ACC112 (cell line): ENCODE measurements around the gene SLC25A21.
"Not testable (repeated sequence)": the region's sequence is repeated elsewhere in the genome, so short reads cannot be mapped to it uniquely, and the experiment has no call there.

Experiments used
- H2AFZ ChIP-seq: fragments of 200-600 bp; sonication (generic); one replicate; pipeline ENCODE4 v1.6.0; 2017; ENCODE audit warnings: antibody characterized with exemption, low read length; ENCODE audit not compliant: unreplicated experiment
- H3K27ac ChIP-seq: fragments of 200-600 bp; sonication (generic); 2 replicates; pipeline ENCODE4 v1.5.1; 2014; ENCODE audit warnings: low read depth, mild to moderate bottlenecking, antibody characterized with exemption, low read length, moderate library complexity
- H3K27me3 ChIP-seq: fragments of 200-600 bp; sonication (generic); 2 replicates; pipeline ENCODE4 v1.6.1; 2014; ENCODE audit warnings: mild to moderate bottlenecking, antibody characterized with exemption, low read length, moderate library complexity, mixed read lengths; ENCODE audit not compliant: insufficient read depth
- H3K36me3 ChIP-seq: fragments of 200-600 bp; sonication (generic); 2 replicates; pipeline ENCODE4 v1.6.1; 2016; ENCODE audit warnings: mild to moderate bottlenecking, antibody characterized with exemption, low read length, moderate library complexity, mixed read lengths; ENCODE audit not compliant: insufficient read depth
- H3K4me1 ChIP-seq: fragments of 200-600 bp; sonication (generic); one replicate; pipeline ENCODE4 v1.6.1; 2016; ENCODE audit warnings: low read length, mixed read lengths; ENCODE audit not compliant: insufficient read depth, unreplicated experiment, control insufficient read depth
- H3K4me3 ChIP-seq: fragments of 200-600 bp; sonication (generic); 2 replicates; pipeline ENCODE4 v1.5.1; 2014; ENCODE audit warnings: mild to moderate bottlenecking, low read depth, low read length
- H3K79me2 ChIP-seq: fragments of 200-600 bp; sonication (generic); one replicate; pipeline ENCODE4 v1.6.0; 2016; ENCODE audit warnings: low read length; ENCODE audit not compliant: control insufficient read depth, unreplicated experiment, insufficient read depth

Gene SLC25A21

DNA sequence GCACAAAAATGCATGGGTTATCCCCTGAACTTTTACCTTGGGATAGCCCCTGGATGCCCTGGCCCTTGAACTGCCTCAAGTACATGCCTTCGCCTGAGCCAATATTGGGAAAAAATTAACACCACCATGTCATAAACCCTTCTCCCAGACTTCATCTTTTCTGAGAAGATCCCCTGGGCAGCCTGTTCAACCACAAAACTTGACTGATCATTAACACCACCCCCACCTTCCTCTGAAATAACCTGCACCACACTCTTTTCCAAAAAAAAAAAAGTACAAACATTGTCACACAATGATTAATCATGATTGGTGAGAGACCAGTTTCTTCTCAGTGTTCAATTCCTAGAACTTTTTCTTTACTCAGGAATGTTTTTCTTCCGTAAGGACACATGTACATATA, 292.8 kb downstream of the SLC25A21 start:
- H3K27ac ChIP-seq: no peak overlapping the region
- no peaks in the 10 kb centered on the region for H3K27me3 ChIP-seq
- H3K36me3 ChIP-seq: no peaks in the 10 kb centered on the region
- no peaks in the 10 kb centered on the region for H3K79me2 ChIP-seq
- H3K4me3 ChIP-seq: no peak overlapping the region
- H3K4me1 ChIP-seq: no peaks in the 10 kb centered on the region
- no peak overlapping the region for H2AFZ ChIP-seq

DNA sequence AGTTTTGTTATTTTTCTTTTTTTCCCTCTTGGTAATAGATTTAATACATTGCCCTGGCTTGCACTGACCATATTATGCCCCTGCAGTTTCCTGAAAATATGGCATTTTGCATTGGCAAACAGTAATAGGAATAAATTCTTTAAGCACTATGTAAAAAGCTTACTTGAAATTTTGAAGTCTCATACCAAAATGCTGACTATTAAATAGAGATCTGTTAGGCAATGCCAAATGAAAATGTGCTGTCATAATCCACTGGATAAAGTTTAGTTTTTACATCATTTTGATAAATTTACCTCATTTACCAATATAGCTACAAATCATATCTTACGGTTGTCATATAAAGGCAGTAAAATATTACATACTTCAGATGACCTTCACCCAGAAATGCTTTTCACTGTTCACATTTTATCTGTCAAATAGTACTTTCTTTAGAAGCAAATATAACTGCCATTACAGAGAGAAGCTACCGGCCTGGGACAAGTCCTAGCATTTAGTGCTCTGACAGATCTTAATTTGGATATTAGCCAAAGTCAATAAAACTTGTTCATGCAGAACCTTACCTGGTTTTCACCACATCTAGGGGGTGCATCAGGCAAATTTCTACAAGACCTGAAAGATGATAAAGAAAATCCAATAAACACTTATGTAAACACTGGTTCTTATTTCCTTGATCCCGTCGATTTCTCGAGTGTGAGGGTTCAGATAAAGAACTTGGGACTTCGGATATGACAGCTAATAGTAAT, 297.8 kb downstream of the SLC25A21 start:
- no peak overlapping the region for H3K4me3 ChIP-seq
- H3K27ac ChIP-seq: no peak overlapping the region
- H3K79me2 ChIP-seq: no peaks in the 10 kb centered on the region

DNA sequence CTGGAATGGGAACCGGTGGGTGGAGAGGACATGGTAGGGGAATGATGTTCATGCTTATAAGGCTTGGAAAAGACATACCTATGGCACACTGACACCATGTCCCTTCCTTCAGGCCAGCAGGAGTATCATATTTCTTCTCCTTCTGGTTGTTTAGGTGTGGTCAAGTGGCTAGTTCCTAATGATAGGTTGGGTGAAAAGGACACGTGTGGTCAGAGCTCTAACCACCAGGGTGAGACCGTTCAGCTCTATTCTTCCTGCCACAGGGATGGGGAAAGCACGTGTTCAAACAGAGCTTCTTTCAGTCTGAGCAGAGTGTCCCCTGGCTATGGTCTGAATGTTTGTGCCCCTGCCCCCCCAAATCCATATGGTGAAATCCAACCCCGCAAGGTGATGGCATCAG, 301.6 kb downstream of the SLC25A21 start:
- no peak overlapping the region for H3K27ac ChIP-seq
- no peak overlapping the region for H2AFZ ChIP-seq
- H3K4me1 ChIP-seq: no peaks in the 10 kb centered on the region
- H3K36me3 ChIP-seq: no peaks in the 10 kb centered on the region
- no peak overlapping the region for H3K4me3 ChIP-seq
- no peaks in the 10 kb centered on the region for H3K27me3 ChIP-seq
- no peaks in the 10 kb centered on the region for H3K79me2 ChIP-seq

More for the DNA sequence above, 297.8 kb downstream of the SLC25A21 start:
- Histone ChIP-seq H3K4me1 (no peaks in the 10 kb centered on the region), H3K36me3 (no peaks in the 10 kb centered on the region), H3K27me3 (no peaks in the 10 kb centered on the region), H2AFZ (no peak overlapping the region)

DNA sequence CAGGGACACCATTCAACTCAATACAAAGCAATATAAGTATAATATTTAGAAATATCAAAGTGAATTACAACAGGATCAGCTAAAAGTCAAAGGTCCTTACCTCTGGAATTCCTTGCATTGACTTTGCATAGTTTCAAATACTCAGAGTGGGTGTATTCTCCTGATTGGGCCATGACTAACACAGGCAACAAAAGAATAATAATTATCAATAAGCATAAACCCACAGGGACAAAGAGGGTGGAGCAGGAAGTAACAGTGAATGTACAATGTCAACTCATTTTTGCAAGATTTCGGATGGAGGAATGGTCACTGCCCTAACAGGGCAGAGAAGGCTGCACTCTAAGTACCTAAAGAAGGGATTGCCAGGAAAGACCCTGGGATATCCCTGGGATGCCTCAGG, 303.3 kb downstream of the SLC25A21 start:
- Histone ChIP-seq H2AFZ (no peak overlapping the region), H3K27me3 (no peaks in the 10 kb centered on the region)

DNA sequence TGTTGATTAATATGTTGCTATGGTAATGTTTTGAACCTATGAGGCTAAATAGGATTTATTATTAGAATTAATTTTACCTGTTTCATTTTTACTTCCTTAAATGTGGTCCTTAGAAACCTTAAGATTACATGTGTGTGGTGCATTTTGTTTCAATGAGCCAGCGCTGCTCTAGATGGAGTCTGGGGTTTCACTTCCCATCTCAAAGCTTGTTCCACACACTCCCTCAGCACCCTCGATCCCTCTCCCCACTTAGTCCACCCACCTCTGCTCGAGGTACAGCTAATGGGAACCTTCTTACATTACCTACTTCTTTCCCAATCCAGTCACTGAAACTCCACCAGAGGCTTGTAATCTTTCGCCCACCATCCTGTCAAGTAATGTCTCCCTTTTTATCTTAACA, 305.5 kb downstream of the SLC25A21 start:
- Histone ChIP-seq H3K27ac (no peak overlapping the region), H3K27me3 (no peaks in the 10 kb centered on the region), H3K36me3 (no peaks in the 10 kb centered on the region), H3K4me3 (no peak overlapping the region), H2AFZ (no peak overlapping the region), H3K4me1 (no peaks in the 10 kb centered on the region), H3K79me2 (no peaks in the 10 kb centered on the region)

More for the DNA sequence above, 303.3 kb downstream of the SLC25A21 start:
- Histone ChIP-seq H3K4me3 (no peak overlapping the region), H3K27ac (no peak overlapping the region), H3K79me2 (no peaks in the 10 kb centered on the region), H3K4me1 (no peaks in the 10 kb centered on the region), H3K36me3 (no peaks in the 10 kb centered on the region)

DNA sequence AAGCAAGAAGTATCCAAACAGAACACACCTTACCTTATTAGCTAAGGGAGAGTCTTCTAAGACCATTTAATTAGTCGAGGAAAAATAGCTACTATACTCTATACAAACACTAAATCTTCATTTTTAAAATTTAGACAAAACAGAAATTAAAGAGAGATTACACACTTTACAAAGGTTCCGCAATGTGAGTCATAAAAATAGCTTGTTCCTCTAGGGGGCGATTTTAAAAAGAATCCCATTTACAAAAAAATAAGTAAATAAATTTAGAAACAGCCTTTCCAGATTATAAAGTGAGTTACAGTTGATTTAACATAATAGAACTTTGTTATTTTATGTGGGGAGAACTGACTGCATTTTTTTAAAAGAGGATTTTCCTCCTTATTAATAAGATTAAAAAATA, 309.1 kb downstream of the SLC25A21 start:
- Histone ChIP-seq H3K4me3 (no peak overlapping the region), H3K36me3 (no peaks in the 10 kb centered on the region), H3K79me2 (no peaks in the 10 kb centered on the region), H2AFZ (no peak overlapping the region), H3K27ac (no peak overlapping the region), H3K27me3 (peaks cover 5% of the 10 kb centered on the region; the same call in 1 of the 2 replicates), H3K4me1 (no peaks in the 10 kb centered on the region)

DNA sequence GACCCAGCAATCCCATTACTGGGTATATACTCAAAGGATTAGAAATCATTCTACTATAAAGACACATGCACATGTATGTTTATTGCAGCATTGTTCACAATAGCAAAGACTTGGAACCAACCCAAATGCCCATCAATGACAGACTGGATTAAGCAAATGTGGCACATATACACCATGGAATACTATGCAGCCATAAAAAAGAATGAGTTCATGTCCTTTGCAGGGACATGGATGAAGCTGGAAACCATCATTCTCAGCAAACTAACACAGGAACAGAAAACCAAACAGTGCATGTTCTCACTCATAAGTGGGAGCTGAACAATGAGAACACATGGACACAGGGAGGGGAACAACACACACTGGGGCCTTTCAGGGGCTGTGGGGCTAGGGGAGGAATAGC, 310.2 kb downstream of the SLC25A21 start:
- H3K4me1 ChIP-seq, H3K36me3 ChIP-seq, H3K79me2 ChIP-seq, H3K4me3 ChIP-seq, H3K27me3 ChIP-seq, H2AFZ ChIP-seq, H3K27ac ChIP-seq: not testable (repeated sequence)

DNA sequence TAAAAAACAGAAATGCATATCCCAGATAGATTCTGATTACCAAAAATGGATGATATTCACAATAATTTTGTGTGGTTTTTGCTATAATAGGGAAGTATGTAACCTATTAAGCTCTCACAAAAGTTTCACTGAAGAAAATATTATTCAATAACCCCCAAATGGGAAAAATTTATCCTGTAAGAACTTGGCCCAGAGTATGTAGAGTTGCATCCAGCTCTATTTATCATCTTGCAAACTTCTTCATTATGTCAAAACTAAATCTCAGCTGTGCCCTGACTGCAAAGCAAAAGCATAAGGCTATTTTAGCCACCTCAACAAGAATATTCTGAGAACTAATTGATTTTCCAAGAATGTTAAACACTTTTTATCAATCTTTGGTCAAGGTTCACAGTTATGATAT, 311.6 kb downstream of the SLC25A21 start:
- no peak overlapping the region for H3K4me3 ChIP-seq
- H2AFZ ChIP-seq: no peak overlapping the region
- no peaks in the 10 kb centered on the region for H3K36me3 ChIP-seq

DNA sequence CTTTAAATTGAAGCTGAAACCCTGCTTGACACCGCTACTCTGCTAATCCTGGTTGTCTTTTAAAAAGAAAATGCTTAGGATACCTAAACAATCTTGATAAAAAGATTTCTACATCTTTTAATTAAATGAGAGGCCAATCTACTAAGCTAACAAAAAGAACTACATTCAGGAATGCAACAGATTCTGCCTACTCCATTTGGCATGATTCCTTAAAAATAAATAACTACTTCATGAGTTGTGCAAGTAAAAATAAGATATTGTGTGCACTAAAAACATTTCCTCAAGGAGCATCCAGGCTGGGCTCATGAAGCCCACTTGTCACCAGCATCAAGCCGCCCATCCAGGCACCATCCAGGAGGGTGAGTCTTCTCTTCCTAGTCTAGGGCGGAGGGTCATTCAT, 313.3 kb downstream of the SLC25A21 start:
- peaks cover 5% of the 10 kb centered on the region; the same call in 1 of the 2 replicates for H3K27me3 ChIP-seq
- H2AFZ ChIP-seq: no peak overlapping the region
- H3K79me2 ChIP-seq: no peaks in the 10 kb centered on the region
- no peaks in the 10 kb centered on the region for H3K36me3 ChIP-seq
- no peak overlapping the region for H3K4me3 ChIP-seq
- no peaks in the 10 kb centered on the region for H3K4me1 ChIP-seq
- H3K27ac ChIP-seq: no peak overlapping the region

More for the DNA sequence above, 311.6 kb downstream of the SLC25A21 start:
- H3K79me2 ChIP-seq: no peaks in the 10 kb centered on the region
- H3K4me1 ChIP-seq: no peaks in the 10 kb centered on the region
- H3K27me3 ChIP-seq: peaks cover 5% of the 10 kb centered on the region; the same call in 1 of the 2 replicates
- H3K27ac ChIP-seq: no peak overlapping the region

DNA sequence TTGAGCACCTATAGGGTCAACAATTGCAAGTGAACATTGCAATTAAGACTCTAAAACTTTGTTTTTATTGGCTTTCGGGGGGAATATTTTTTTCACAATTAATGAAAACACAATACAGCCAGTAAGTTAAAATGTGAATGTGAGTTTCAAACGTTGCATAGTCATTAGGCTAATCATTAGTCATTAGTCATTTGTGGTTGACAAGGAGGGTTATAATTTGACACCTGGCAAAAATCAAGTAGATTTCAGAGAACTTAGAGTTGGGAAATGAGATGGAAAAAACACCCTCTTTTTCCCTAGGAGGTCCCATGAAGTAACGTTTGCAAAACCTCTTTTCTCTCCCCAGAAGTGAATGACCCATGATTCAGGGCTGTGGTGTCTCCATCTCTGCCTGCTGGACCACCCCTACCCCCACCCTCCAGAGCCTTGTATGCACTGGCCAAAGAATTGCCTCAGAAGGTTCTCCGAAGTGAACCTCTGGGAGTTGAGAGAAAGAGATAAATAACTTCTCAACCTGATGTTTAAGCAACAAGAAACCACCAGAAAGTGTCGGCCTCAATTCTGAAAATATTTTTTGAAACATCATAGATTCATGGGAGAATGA, 314.5 kb downstream of the SLC25A21 start:
- H3K27me3 ChIP-seq: peaks cover 5% of the 10 kb centered on the region; the same call in 1 of the 2 replicates

DNA sequence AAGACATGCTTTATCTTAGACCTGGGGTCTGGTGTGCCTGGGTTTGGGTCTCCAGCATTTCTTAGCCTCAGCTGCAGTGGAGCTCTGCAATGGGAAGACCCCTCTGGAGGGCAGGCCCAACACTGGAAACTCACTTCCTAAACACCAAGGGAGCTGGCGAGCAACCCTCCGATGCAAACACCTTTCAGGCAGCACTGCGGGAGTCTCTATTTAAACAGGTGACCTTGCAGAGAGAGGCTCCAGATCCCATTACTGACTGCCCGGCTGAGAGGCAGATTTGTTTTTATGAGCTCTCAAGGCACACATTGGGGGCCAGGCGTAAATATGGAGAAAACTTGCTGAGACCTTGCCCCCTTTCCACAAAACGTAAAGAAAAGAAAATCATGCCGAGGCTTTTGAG, 315.3 kb downstream of the SLC25A21 start:
- no peaks in the 10 kb centered on the region for H3K36me3 ChIP-seq
- H3K4me3 ChIP-seq: no peak overlapping the region
- H3K27me3 ChIP-seq: peaks cover 5% of the 10 kb centered on the region; the same call in 1 of the 2 replicates
- H3K79me2 ChIP-seq: no peaks in the 10 kb centered on the region
- no peak overlapping the region for H3K27ac ChIP-seq
- H3K4me1 ChIP-seq: no peaks in the 10 kb centered on the region
- no peak overlapping the region for H2AFZ ChIP-seq

More for the DNA sequence above, 314.5 kb downstream of the SLC25A21 start:
- Histone ChIP-seq H3K36me3 (no peaks in the 10 kb centered on the region), H2AFZ (no peak overlapping the region), H3K27ac (no peak overlapping the region), H3K4me3 (no peak overlapping the region), H3K4me1 (no peaks in the 10 kb centered on the region), H3K79me2 (no peaks in the 10 kb centered on the region)
